Measurements from ENCODE around the gene MAP6. TPM values are rescaled to one million over a fixed set of nuclear protein-coding genes. Genes with fewer than 3 reads are reported as not detected.

MAP6 gene
- total RNA-seq, 2 donors from 2014 or later = 5.6 to 5.9 TPM

DNA sequence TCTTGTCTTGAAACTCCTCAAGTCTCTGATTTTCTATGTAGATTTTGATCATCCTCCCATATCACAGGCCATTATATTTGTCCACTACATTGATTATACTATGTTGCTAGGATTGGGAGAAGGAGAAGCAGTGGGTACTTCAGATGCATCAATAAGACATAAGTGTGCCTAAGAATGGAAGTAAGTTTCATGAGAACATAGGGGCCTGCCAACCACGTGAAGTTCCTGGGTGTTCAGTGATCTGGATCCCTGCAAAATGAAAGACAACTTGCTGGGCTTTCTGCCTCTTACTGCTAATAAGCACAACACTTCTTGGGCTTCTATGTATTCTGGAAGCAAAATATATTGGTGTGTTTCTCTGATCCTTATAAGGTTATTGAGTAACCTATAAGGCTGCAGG, 89.0 kb downstream of the MAP6 start:
- intact Hi-C loops (cut with DNase I) = no loop called here
- ATAC-seq = no peak
- DNase-seq = no peak

DNA sequence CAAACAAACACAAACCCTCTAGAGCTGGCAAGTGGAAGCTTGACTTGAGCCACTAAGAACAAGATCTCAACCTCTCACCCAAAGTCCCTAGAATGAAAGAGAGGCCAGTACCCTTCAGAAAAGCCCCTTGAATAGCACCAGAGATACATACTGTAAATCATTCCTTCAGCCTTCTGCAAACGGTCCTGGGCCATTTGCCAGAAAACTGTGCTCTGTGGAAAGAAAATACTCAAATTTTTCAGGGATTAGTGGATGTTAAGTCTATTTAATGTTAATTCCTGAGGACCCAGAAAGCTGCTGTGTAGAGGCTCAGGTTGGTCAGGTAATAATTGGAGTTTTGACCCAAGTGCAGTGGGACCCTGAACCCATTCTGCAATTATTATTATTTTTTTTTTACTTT, 89.9 kb downstream of the MAP6 start:
- intact Hi-C loops (cut with DNase I) = no loop called here
- no peak for DNase-seq
- ATAC-seq = no peak

DNA sequence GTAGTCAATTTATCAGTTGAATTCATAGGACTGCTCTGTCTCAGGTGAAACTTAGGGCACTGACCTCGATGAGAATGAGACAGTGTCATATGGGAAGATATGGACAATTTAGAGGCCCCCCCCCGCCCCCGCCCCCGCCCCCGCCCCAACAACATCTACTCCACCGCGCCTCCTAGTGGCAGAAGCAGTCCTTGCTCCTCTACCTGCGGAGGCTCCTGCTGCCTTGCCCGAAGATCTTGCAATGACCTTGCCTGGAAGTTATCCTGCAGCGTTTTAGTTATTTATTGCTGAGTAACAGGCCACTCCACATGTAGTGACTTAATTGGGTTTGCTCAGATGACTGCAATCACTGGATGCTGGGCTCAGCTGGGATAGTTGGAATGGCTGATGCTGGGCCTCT, 91.6 kb downstream of the MAP6 start:
- ATAC-seq = no peak
- peak; percentile 66 for DNase-seq
- intact Hi-C loops (cut with DNase I) = no loop called here

GRCh38 chr11:75576499-75576918, 92.3 kb downstream of the MAP6 start:
- DNase-seq (no peak), ATAC-seq (peak; percentile 11 to 55)
- intact Hi-C loops (cut with DNase I) = no loop called here

GRCh38 chr11:75576017-75576416, 92.8 kb downstream of the MAP6 start:
- no peak for DNase-seq
- intact Hi-C loops (cut with DNase I) = no loop called here
- peak in 1 of 2 donors; percentile 2 for ATAC-seq

DNA sequence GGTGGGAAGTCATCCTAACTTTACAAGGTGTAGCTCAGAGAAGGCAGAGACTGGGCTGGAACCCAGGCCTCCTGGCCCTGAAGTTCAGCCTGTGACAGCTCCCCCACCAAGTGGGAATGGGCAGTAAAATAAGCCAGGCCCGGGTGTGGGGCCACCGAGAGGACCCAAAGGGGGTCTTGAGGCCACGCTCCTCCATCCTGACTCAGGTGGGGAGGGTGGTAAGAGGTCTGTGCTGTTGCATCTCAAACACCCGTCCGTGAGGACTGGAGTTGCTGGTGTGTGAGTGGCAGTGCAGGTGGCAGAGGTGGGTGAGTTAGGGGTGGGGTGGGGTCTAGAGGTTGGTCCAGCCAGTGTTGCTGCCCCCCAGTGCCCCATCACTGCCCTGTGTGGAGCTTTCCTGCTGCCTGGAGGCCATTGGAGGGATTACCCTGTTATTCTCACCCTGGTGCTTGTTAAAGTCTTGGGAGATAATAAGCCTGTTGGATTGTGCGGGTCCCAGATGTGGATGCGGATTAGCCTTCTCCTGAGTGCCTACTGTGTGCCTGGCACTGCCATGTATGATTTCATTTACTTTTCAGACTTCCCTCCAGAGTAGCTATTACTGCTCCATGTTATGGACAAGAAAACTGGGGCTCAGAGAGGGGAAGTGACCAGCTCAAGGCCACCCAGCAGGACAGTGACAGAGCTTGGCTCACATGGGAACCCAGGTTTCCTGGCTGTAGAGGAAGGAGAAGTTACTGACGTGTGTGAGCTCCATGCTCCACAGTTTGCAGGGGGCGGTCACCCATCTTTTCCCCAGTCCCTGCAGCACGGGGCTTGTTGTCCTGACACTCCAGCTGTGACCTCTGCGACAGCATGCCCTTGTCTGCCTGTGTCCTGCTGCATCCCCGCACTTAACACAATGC, 93.9 kb downstream of the MAP6 start:
- no peak for DNase-seq
- intact Hi-C loops (cut with DNase I) = loop anchor here in 1 of 2 donors (2.0 kb wide), 1 partner anchor 28 kb away; no protein-coding TSS in a partner anchor
- peak; percentile 9 to 19 for ATAC-seq

GRCh38 chr11:75572744-75573143, 96.1 kb downstream of the MAP6 start:
- intact Hi-C loops (cut with DNase I) = no loop called here
- ATAC-seq (no peak), DNase-seq (no peak)

GRCh38 chr11:75571625-75572024, 97.2 kb downstream of the MAP6 start:
- DNase-seq (no peak), ATAC-seq (no peak)
- intact Hi-C loops (cut with DNase I) = no loop called here

GRCh38 chr11:75570559-75571139, 98.2 kb downstream of the MAP6 start:
- intact Hi-C loops (cut with DNase I) = no loop called here
- ATAC-seq (no peak), DNase-seq (no peak)

DNA sequence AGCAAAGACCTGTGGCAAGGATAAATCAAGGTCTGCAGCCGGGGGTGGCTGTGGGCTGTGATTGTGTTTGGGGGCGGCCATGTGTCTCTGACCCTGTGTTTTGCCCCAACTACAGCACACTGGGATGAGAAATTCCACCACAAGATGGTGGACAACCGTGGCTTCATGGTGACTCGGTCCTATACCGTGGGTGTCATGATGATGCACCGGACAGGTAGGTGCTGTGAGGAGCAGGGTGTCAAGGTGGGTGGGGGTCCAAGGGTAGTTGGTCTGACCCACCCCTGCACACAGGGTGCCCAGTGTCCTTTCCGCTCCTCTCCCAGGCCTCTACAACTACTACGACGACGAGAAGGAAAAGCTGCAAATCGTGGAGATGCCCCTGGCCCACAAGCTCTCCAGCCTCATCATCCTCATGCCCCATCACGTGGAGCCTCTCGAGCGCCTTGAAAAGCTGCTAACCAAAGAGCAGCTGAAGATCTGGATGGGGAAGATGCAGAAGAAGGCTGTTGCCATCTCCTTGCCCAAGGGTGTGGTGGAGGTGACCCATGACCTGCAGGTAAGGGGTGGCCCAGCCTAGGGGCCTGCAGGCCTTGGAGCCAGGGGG, 100.1 kb downstream of the MAP6 start:
- intact Hi-C loops (cut with DNase I) = no loop called here
- DNase-seq = no peak
- no peak for ATAC-seq

GRCh38 chr11:75567971-75568370, 100.9 kb downstream of the MAP6 start:
- DNase-seq = no peak
- intact Hi-C loops (cut with DNase I) = no loop called here

DNA sequence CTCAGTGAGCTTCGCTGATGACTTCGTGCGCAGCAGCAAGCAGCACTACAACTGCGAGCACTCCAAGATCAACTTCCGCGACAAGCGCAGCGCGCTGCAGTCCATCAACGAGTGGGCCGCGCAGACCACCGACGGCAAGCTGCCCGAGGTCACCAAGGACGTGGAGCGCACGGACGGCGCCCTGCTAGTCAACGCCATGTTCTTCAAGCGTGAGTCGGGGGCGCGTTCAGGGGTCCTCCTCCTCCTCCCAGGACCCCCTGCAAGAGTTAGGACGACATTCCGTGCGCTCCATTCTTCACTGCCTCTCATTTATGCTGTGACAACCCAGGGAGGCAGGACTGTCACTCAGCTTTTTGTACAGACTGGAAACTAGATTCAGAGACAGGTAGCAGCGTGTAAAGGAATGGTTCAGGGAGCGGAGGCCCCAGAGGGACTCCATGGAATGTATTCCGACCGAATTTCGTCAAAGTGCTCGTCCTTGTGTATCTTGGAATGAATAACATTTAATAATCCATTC, 102.0 kb downstream of the MAP6 start:
- intact Hi-C loops (cut with DNase I) = no loop called here
- ATAC-seq (no peak), DNase-seq (no peak)

More at GRCh38 chr11:75567971-75568370, 100.9 kb downstream of the MAP6 start:
- ATAC-seq = no peak

- intact Hi-C loops (cut with DNase I) = no loop called here
- no peak for DNase-seq
- no peak for ATAC-seq
Measured at GRCh38 chr11:75565916-75566762, 102.7 kb downstream of the MAP6 start.

DNA sequence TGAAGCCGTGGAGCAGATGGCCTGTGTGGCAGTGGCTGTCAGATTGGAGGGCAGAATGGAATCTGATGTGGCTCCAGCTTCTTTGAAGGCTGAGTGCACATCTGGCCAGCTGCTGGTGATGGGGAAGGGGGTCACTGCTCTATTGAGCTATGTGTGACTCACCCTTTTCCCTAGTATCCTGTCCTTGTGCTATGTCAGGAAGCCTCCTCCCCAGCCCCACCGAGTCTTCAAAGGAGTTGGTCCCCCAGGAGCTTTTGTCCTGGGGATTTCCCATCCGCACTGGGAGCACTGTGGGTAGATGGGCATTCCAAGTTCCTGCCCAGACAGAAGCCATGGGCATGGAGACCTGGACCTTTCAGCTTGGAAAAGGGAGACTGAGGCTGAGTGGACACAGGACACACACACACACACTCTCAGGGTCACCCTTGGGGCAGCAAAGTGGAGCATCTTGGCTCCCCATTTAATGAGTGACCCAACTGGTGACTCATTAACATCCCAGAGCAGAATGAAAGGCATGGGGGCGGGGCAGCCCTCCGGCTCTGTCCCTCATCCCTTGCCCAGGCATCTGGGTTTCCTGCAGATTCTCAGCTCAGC, 103.5 kb downstream of the MAP6 start:
- DNase-seq = peak; percentile 80
- intact Hi-C loops (cut with DNase I) = no loop called here
- ATAC-seq = peak in 1 of 2 donors; percentile 28

DNA sequence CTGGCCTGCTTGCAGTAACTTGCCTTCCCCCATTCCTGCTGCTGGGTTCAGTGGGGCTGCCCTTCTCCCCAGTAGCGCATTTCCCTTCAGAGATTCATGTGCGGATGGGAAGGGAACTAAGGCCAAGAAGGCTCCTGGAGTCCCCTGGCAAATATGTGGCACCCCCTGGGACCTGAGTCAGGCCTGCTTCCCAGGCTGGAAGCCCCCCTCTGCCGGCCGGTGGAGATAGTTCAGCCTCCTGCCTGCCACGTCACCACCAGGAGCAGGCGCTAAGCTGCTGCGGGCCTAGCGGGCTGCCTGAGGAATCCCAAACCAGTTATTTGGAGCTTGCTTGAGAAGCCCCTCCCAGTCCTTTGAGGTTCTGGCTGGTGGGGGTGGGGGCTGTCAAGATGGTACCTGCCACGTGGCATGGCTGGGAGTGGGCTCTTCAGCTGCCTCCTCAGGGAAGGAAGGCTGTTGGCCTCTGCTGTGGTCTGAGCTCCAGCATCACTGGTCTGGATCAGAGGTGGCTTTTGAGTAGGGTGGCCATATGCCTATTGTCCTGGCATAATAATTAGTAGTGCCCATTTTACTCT, 104.8 kb downstream of the MAP6 start:
- DNase-seq = peak; percentile 80
- intact Hi-C loops (cut with DNase I) = no loop called here
- peak; percentile 27 for ATAC-seq

DNA sequence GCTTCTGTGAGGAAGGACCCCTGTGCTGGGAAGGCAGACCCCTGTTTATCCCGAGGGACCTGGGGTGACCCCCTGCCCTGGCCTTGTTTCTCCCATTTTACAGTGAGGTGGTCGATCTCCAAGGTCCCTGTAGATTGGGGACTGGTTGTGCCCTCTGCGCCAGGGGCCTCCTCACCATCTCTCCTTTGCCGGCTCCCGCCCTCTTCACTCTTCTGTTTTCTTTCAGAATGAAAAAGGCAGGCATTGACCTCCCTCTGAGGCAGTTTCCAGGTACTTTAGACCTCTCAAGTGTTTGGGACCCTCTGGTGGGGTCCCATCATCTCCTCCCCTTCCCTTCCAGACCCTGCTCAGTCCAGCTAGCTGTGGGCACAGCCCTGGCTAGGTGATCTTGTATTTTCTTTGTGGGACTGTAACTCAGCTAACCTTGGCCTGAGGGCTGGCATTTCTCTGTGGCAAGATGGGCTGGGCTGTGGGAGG, 105.3 kb downstream of the MAP6 start:
- DNase-seq (no peak), ATAC-seq (no peak)
- intact Hi-C loops (cut with DNase I) = no loop called here

- DNase-seq (peak; percentile 73), ATAC-seq (peak; percentile 5 to 12)
- intact Hi-C loops (cut with DNase I) = loop anchor here in 1 of 2 donors (1.0 kb wide), 1 partner anchor 20 kb away; no protein-coding TSS in a partner anchor
Measured at GRCh38 chr11:75562836-75563484, 105.9 kb downstream of the MAP6 start.
